T-helper 17 cell (primary cell): ENCODE results near the gene NETO1. TPM values are rescaled to one million over a fixed set of nuclear protein-coding genes. Genes with fewer than 3 reads are reported as not detected.

Source experiments
- ATAC-seq: fragments of 150-1000 bp; cut with Tn5 transposase; 2 replicates; pipeline ENCODE4 v1.10.0; 2021; ENCODE audit warnings: mild to moderate bottlenecking, moderate library complexity
- DNase-seq, 3 donors: peaks; one replicate each; pipeline versions ENCODE4 v3.0.0 to v3.0.0-alpha.2; 2020 to 2021
- H3K9me3 ChIP-seq: one replicate; pipeline ENCODE4 v1.7.0; 2013; ENCODE audit warnings: low read length, mild to moderate bottlenecking; ENCODE audit not compliant: control insufficient read depth, poor library complexity, severe bottlenecking
- H3K27ac Mint-ChIP-seq: one replicate; pipeline ENCODE4 v1.8.0; 2022; ENCODE audit warnings: mild to moderate bottlenecking, moderate library complexity, mixed read lengths
- H3K27me3 Mint-ChIP-seq: one replicate; pipeline ENCODE4 v1.8.0; 2022; ENCODE audit warnings: mixed read lengths
- H3K36me3 Mint-ChIP-seq: one replicate; pipeline ENCODE4 v1.8.0; 2022; ENCODE audit warnings: low read depth, mixed read lengths
- H3K4me1 Mint-ChIP-seq: one replicate; pipeline ENCODE4 v1.8.0; 2022; ENCODE audit warnings: mild to moderate bottlenecking, mixed read lengths
- H3K4me3 Mint-ChIP-seq: one replicate; pipeline ENCODE4 v1.8.0; 2022; ENCODE audit warnings: mild to moderate bottlenecking, moderate library complexity, mixed read lengths
- total RNA-seq, 4 donors: library from RNA in 2 of 4; stranded (reverse) in 2 of 4; gene quantifications; one replicate each; pipeline ENCODE4 v1.2.3 and lab custom pipeline; 2022 to 2026

The NETO1 gene
- total RNA-seq, 2 donors from 2014 or later = not detected

DNA sequence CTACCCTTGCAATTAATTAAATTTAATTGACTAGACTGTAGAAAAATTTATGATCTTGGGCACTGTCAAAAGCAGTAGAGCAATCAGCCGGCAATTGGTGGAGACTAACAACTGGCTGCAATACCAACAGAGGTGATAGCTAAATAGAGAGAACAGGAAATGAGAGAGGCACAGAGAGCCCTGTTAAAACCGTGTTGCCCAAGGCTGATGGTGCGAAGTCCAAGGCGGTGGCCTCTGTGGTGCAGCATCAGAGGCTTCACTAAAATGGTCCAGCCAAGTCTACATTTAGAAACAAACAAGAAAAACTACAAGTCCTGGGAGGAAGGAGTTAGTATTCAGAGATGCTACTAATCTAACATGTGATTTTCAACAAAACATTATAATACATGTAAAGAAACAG is 115.6 kb downstream of the NETO1 start:
- no peak overlapping the region for H3K27ac Mint-ChIP-seq
- no peaks in the 10 kb centered on the region for H3K4me1 Mint-ChIP-seq
- H3K4me3 Mint-ChIP-seq = no peak overlapping the region

GRCh38 chr18:72742002-72742401 is 125.8 kb downstream of the NETO1 start:
- no peaks in the 10 kb centered on the region for H3K27me3 Mint-ChIP-seq
- no peak for ATAC-seq
- H3K27ac Mint-ChIP-seq = no peak overlapping the region
- no peak overlapping the region for H3K4me3 Mint-ChIP-seq
- no peak for DNase-seq
- no peaks in the 10 kb centered on the region for H3K4me1 Mint-ChIP-seq
- H3K36me3 Mint-ChIP-seq = no peaks in the 10 kb centered on the region
- no peaks in the 10 kb centered on the region for H3K9me3 ChIP-seq

More for the DNA sequence above, 115.6 kb downstream of the NETO1 start:
- no peaks in the 10 kb centered on the region for H3K36me3 Mint-ChIP-seq
- no peaks in the 10 kb centered on the region for H3K27me3 Mint-ChIP-seq
- no peak for ATAC-seq
- no peak for DNase-seq
- H3K9me3 ChIP-seq = no peaks in the 10 kb centered on the region

GRCh38 chr18:72738136-72738535 is 129.7 kb downstream of the NETO1 start:
- H3K4me3 Mint-ChIP-seq = no peak overlapping the region
- no peak for ATAC-seq

GRCh38 chr18:72727776-72728175 is 140.0 kb downstream of the NETO1 start:
- H3K4me3 Mint-ChIP-seq = no peak overlapping the region
- H3K4me1 Mint-ChIP-seq = no peaks in the 10 kb centered on the region

More at GRCh38 chr18:72738136-72738535, 129.7 kb downstream of the NETO1 start:
- no peaks in the 10 kb centered on the region for H3K9me3 ChIP-seq
- Mint-ChIP-seq H3K36me3 (no peaks in the 10 kb centered on the region), H3K27ac (no peak overlapping the region), H3K4me1 (no peaks in the 10 kb centered on the region), H3K27me3 (no peaks in the 10 kb centered on the region)
- no peak for DNase-seq

DNA sequence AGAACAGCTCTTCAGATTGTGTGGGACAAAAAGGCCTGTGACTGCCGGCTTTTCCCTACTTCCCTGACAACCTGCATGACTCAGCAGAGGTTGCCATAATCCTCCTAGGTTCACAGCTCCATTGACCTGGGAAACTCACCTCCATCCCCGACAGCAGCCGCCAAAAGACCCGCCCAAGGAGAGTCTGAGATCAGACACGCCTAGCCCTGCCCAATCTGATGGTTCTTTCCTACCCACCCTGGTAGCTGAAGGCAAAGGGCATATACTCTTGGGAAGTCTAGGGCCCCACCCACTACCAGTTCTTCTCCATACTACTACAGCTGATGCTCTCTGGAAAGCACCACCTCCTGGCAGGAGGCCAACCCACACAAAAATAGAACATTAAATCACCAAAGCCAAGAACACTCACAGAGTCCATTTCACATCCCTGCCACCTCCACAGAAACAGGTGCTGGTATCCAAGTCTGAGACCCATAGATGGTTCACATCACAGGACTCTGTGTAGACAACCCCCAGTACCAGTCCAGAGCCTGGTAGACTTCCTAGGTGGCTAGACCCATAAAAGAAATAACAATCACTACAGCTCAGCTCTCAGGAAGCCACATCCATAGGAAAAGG is 140.6 kb downstream of the NETO1 start:
- DNase-seq (no peak), ATAC-seq (no peak)
- Mint-ChIP-seq H3K27me3 (no peaks in the 10 kb centered on the region), H3K4me3 (no peak overlapping the region), H3K36me3 (no peaks in the 10 kb centered on the region), H3K4me1 (no peaks in the 10 kb centered on the region), H3K27ac (no peak overlapping the region)
- no peaks in the 10 kb centered on the region for H3K9me3 ChIP-seq

More at GRCh38 chr18:72727776-72728175, 140.0 kb downstream of the NETO1 start:
- ATAC-seq = no peak
- no peaks in the 10 kb centered on the region for H3K9me3 ChIP-seq
- no peaks in the 10 kb centered on the region for H3K36me3 Mint-ChIP-seq
- no peak for DNase-seq
- H3K27me3 Mint-ChIP-seq = no peaks in the 10 kb centered on the region
- no peak overlapping the region for H3K27ac Mint-ChIP-seq

DNA sequence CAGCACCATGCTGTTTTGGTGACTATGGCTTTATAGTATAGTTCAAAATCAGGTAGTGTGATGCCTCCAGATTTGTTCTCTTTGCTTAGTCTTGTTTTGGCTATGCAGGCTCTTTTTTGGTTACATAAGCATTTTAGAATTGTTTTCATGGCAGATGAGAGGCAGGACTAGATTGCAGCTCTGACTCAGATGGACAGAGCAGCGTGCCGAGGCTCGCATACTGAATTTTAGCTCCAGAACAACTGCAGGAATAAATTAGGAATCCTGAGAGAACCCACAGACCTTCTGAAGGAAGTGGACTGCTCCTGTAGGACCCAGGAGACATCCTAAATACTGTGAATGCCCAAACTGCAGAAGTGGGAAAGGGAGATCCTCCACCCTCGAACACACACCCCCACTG is 141.6 kb downstream of the NETO1 start:
- H3K4me1 Mint-ChIP-seq = no peaks in the 10 kb centered on the region
- no peak for ATAC-seq
- no peaks in the 10 kb centered on the region for H3K27me3 Mint-ChIP-seq
- DNase-seq = no peak
- no peak overlapping the region for H3K4me3 Mint-ChIP-seq
- H3K27ac Mint-ChIP-seq = no peak overlapping the region
- no peaks in the 10 kb centered on the region for H3K36me3 Mint-ChIP-seq
- no peaks in the 10 kb centered on the region for H3K9me3 ChIP-seq

DNA sequence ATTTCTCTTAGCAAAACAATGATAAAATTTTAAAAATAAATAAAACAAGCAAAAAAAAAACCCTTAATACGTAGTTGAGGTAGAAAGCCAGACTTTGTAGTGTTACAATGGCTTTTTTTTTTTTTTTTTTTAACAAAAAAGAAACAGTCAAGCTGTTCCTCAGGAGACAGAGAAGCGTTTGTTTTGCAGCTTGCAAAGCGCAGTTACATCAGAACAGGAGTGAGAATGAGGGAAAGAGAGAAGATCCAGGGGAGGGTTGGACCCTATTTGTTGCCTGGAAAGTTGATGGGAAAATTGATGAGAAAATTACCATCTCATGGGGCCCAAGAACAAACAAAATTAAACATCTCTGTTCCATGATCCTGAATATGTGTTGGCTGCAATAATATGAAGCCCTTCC is 146.5 kb downstream of the NETO1 start:
- no peak overlapping the region for H3K4me3 Mint-ChIP-seq
- H3K27ac Mint-ChIP-seq = no peak overlapping the region
- DNase-seq = no peak
- no peaks in the 10 kb centered on the region for H3K36me3 Mint-ChIP-seq
- H3K4me1 Mint-ChIP-seq = no peaks in the 10 kb centered on the region
- no peak for ATAC-seq
- no peaks in the 10 kb centered on the region for H3K27me3 Mint-ChIP-seq
- no peaks in the 10 kb centered on the region for H3K9me3 ChIP-seq

DNA sequence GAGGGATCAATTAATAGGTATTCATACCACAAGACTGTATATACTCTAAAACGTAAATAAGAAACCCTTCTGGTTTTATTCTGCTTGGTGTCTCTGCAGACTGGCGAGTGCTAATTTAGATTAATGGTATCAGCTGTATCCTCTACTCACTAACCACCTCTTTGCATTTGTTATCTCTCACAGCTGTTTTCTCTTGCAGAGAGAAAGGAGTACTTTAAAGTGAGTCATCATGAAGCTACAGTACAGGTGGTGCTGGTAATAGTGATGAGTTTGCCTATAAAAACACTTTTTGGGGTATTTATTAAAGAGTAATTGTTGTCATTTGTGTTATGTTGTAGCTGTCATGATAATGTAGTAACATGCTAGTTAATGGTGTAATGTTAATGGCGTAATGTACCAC is 147.7 kb downstream of the NETO1 start:
- no peak overlapping the region for H3K4me3 Mint-ChIP-seq
- H3K9me3 ChIP-seq = no peaks in the 10 kb centered on the region
- DNase-seq (no peak), ATAC-seq (no peak)
- H3K27ac Mint-ChIP-seq = no peak overlapping the region
- H3K36me3 Mint-ChIP-seq = no peaks in the 10 kb centered on the region
- no peaks in the 10 kb centered on the region for H3K4me1 Mint-ChIP-seq
- H3K27me3 Mint-ChIP-seq = no peaks in the 10 kb centered on the region

GRCh38 chr18:72704202-72704601 is 163.6 kb downstream of the NETO1 start:
- Mint-ChIP-seq H3K27ac (no peak overlapping the region), H3K4me3 (no peak overlapping the region), H3K36me3 (no peaks in the 10 kb centered on the region), H3K4me1 (no peaks in the 10 kb centered on the region), H3K27me3 (no peaks in the 10 kb centered on the region)
- no peak for DNase-seq
- no peaks in the 10 kb centered on the region for H3K9me3 ChIP-seq
- ATAC-seq = no peak

- Mint-ChIP-seq H3K27me3 (no peaks in the 10 kb centered on the region), H3K4me3 (no peak overlapping the region)
- ATAC-seq = no peak
These were observed 166.7 kb downstream of the NETO1 start for GRCh38 chr18:72700961-72701710.

GRCh38 chr18:72697706-72698105 is 170.1 kb downstream of the NETO1 start:
- DNase-seq (no peak), ATAC-seq (no peak)
- no peak overlapping the region for H3K27ac Mint-ChIP-seq
- no peaks in the 10 kb centered on the region for H3K27me3 Mint-ChIP-seq
- peaks cover 2% of the 10 kb centered on the region for H3K36me3 Mint-ChIP-seq
- H3K4me3 Mint-ChIP-seq = no peak overlapping the region
- H3K4me1 Mint-ChIP-seq = no peaks in the 10 kb centered on the region
- H3K9me3 ChIP-seq = no peaks in the 10 kb centered on the region

More at GRCh38 chr18:72700961-72701710, 166.7 kb downstream of the NETO1 start:
- H3K27ac Mint-ChIP-seq = no peak overlapping the region
- no peak for DNase-seq
- H3K36me3 Mint-ChIP-seq = peaks cover 2% of the 10 kb centered on the region
- H3K9me3 ChIP-seq = no peaks in the 10 kb centered on the region
- H3K4me1 Mint-ChIP-seq = no peaks in the 10 kb centered on the region

DNA sequence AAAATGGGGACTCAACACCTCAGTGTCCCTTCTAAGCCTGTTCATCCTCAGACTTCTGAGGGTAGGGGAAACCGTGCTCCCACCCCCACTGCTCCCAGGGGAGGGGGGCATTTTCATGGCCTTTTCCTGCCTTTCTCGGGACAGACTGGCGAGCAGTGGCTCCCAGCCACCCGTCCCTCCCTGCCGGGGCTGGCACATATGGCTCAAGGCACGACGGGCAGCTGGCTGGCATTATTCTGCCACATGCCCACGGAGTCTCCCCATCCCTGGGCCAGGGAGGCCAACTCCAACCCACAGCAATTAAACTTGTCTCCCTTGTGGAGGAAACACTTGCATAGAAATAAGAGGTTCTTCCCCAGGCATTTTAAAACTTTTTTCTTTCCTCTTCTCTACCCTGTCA is 175.2 kb downstream of the NETO1 start:
- H3K27ac Mint-ChIP-seq = no peak overlapping the region
- no peak overlapping the region for H3K4me3 Mint-ChIP-seq

More for the DNA sequence above, 175.2 kb downstream of the NETO1 start:
- no peaks in the 10 kb centered on the region for H3K36me3 Mint-ChIP-seq
- ATAC-seq (no peak), DNase-seq (no peak)
- H3K27me3 Mint-ChIP-seq = no peaks in the 10 kb centered on the region
- no peaks in the 10 kb centered on the region for H3K4me1 Mint-ChIP-seq
- H3K9me3 ChIP-seq = no peaks in the 10 kb centered on the region
